K562 (cell line): ENCODE measurements around the gene WDR54. TPM values are rescaled to one million over a fixed set of nuclear protein-coding genes. Genes with fewer than 3 reads are reported as not detected.
A peak's percentile ranks its signal among the peaks of the same experiment; 100 is the strongest.

Experiments used
- HDAC1 ChIP-seq, 2 experiments: fragments of 450-650 bp; IDR thresholded peaks; 2 replicates each; pipeline ENCODE4 v1.6.1; 2016 to 2017; ENCODE audit warnings: inconsistent platforms in 1 of 2, mild to moderate bottlenecking in 1 of 2, moderate library complexity in 1 of 2
- SMAD4 ChIP-seq: fragments of 250-450 bp; sonication (Bioruptor Pico); conservative IDR thresholded peaks from 2 replicates; pipeline ENCODE4 v1.8.0; 2021; ENCODE audit warnings: inconsistent platforms, mild to moderate bottlenecking, moderate library complexity
- TEAD4 ChIP-seq, 2 experiments: sonication (generic) in 1 of 2; formaldehyde crosslinking in 1 of 2; IDR thresholded peaks; 2 replicates each; pipeline versions ENCODE4 v1.6.1 to v1.8.0; 2012 to 2022; ENCODE audit warnings: borderline replicate concordance in 1 of 2, inconsistent platforms in 1 of 2, low read length in 1 of 2, mild to moderate bottlenecking in 1 of 2, missing genetic modification reagents in 1 of 2
- ZBTB5 ChIP-seq: fragments of 450-650 bp; IDR thresholded peaks from 2 replicates; pipeline ENCODE4 v1.6.1; 2017; ENCODE audit warnings: antibody characterized with exemption
- ZFP1 ChIP-seq: fragments of 450-650 bp; formaldehyde crosslinking; IDR thresholded peaks from 2 replicates; pipeline ENCODE4 v1.4.0; 2020; ENCODE audit warnings: mild to moderate bottlenecking, mixed read lengths
- polyA plus RNA-seq, 8 experiments: library from polyadenylated mRNA; depleted of rRNA in 4 of 8; stranded (reverse) in 5 of 8; unstranded in 3 of 8; fragments of >200 nt; fragmentation: Nextera tagmentation in 2 of 8; fragmentation: Illumina TruSeq in 1 of 8; extraction: Ambion mirVana in 2 of 8; extraction: Trizol in 1 of 8; gene quantifications; 2 replicates each; pipeline versions ENCODE4 v1.2.1 to v1.2.3, GENCODE V29; 2011 to 2014; ENCODE audit warnings: inconsistent platforms in 1 of 8, missing spikeins in 1 of 8
- total RNA-seq, 7 experiments: library from RNA; depleted of rRNA in 6 of 7; stranded (reverse); fragments of >200 nt in 6 of 7; fragmentation: Illumina TruSeq in 2 of 7; extraction: Trizol in 2 of 7; gene quantifications; 2 replicates each; pipeline versions ENCODE4 v1.2.1 to v1.2.3, GENCODE V29; 2011 to 2021; ENCODE audit warnings: low replicate concordance in 1 of 7
- TF ChIP-seq, protein P1 (sequence below): sonication (generic); formaldehyde crosslinking; IDR thresholded peaks from 2 replicates; pipeline ENCODE4 v1.8.1; 2022; ENCODE audit warnings: missing genetic modification reagents

WDR54 gene
- total and polyA plus RNA-seq, 9 of the 15 experiments (the other 6 are each of a cell fraction or from before 2014, with no cell fraction given): 5.2 to 15.2 (median 7.4) TPM

- TF ChIP-seq HDAC1 (IDR thresholded peaks at IDR 0.05) (peak in 1 of 2 experiments; percentile 87; a peak in 1 of 4 replicates), ZFP1 (0 out of 2 replicates have a peak, but pooled peaks have one; percentile 45), ZBTB5 (no peak), TEAD4 (IDR thresholded peaks at IDR 0.05; ENCODE audit: low read length) (peak; percentile 40; the same call in 1 of the 2 replicates), TEAD4 (CRISPR knock-in tag; IDR thresholded peaks at IDR 0.05; ENCODE audit: borderline replicate concordance) (no peak), SMAD4 (CRISPR knock-in tag) (no peak; the same call in 1 of the 2 replicates)
- TF ChIP-seq, protein P1, sequence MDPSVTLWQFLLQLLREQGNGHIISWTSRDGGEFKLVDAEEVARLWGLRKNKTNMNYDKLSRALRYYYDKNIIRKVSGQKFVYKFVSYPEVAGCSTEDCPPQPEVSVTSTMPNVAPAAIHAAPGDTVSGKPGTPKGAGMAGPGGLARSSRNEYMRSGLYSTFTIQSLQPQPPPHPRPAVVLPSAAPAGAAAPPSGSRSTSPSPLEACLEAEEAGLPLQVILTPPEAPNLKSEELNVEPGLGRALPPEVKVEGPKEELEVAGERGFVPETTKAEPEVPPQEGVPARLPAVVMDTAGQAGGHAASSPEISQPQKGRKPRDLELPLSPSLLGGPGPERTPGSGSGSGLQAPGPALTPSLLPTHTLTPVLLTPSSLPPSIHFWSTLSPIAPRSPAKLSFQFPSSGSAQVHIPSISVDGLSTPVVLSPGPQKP (CRISPR knock-in tag): no peak
Measured at GRCh38 chr2:74472086-74472944, 50.8 kb downstream of the WDR54 start, which contains the start of gene MRPL53 (continued).
